HepG2 (cell line): ENCODE data around the gene STK11. TPM values are rescaled to one million over a fixed set of nuclear protein-coding genes. Genes with fewer than 3 reads are reported as not detected.

Experiments
- HDAC1 ChIP-seq: sonication (generic); formaldehyde crosslinking; IDR thresholded peaks from 2 replicates; pipeline ENCODE4 v1.5.1; 2020; ENCODE audit warnings: mild to moderate bottlenecking, missing genetic modification reagents
- HDAC2 ChIP-seq: sonication (generic); formaldehyde crosslinking; IDR thresholded peaks from 2 replicates; pipeline ENCODE4 v1.4.0; 2020; ENCODE audit warnings: missing genetic modification reagents
- HINFP ChIP-seq: sonication (generic); formaldehyde crosslinking; IDR thresholded peaks from 2 replicates; pipeline ENCODE4 v1.4.0; 2020; ENCODE audit warnings: low read depth, mild to moderate bottlenecking, missing genetic modification reagents
- KAT8 ChIP-seq: IDR thresholded peaks from 2 replicates; pipeline ENCODE4 v1.6.1; 2016; ENCODE audit warnings: missing genetic modification reagents, missing compliant biosample characterization
- PAXIP1 ChIP-seq: sonication (generic); formaldehyde crosslinking; conservative IDR thresholded peaks from 2 replicates; pipeline ENCODE4 v1.4.0; 2020; ENCODE audit warnings: mild to moderate bottlenecking, missing genetic modification reagents, moderate library complexity
- PLRG1 ChIP-seq: fragments of 450-650 bp; conservative IDR thresholded peaks from 2 replicates; pipeline ENCODE4 v1.6.1; 2016
- SALL1 ChIP-seq: sonication (generic); formaldehyde crosslinking; IDR thresholded peaks from 2 replicates; pipeline ENCODE4 v1.8.0; 2022; ENCODE audit warnings: mild to moderate bottlenecking, missing genetic modification reagents
- SAP130 ChIP-seq: IDR thresholded peaks from 2 replicates; pipeline ENCODE4 v1.6.1; 2016; ENCODE audit warnings: low read depth
- ZBTB38 ChIP-seq: sonication (generic); formaldehyde crosslinking; IDR thresholded peaks from 2 replicates; pipeline ENCODE4 v1.5.1; 2020; ENCODE audit warnings: mild to moderate bottlenecking, missing genetic modification reagents
- ZNF142 ChIP-seq: sonication (generic); formaldehyde crosslinking; IDR thresholded peaks from 2 replicates; pipeline ENCODE4 v1.4.0; 2020; ENCODE audit warnings: missing genetic modification reagents
- ZNF251 ChIP-seq: sonication (generic); formaldehyde crosslinking; IDR thresholded peaks from 2 replicates; pipeline ENCODE4 v1.9.0; 2021; ENCODE audit warnings: mild to moderate bottlenecking, missing genetic modification reagents
- ZNF749 ChIP-seq: sonication (generic); formaldehyde crosslinking; IDR thresholded peaks from 2 replicates; pipeline ENCODE4 v1.8.0; 2022; ENCODE audit warnings: mild to moderate bottlenecking, missing genetic modification reagents, moderate library complexity, borderline replicate concordance
- ZNF883 ChIP-seq: sonication (generic); formaldehyde crosslinking; IDR thresholded peaks from 2 replicates; pipeline ENCODE4 v1.5.1; 2020; ENCODE audit warnings: mild to moderate bottlenecking, missing genetic modification reagents; ENCODE audit errors: not compliant biosample characterization
- polyA plus RNA-seq, 8 experiments: library from polyadenylated mRNA; depleted of rRNA in 3 of 8; stranded (reverse) in 7 of 8; unstranded in 1 of 8; fragments of >200 nt; fragmentation: Illumina TruSeq in 4 of 8; extraction: Trizol in 4 of 8; gene quantifications; 2 replicates each; pipeline versions ENCODE4 v1.2.1 to v1.2.3, GENCODE V29; 2011 to 2016; ENCODE audit warnings: low read depth in 4 of 8, missing spikeins in 1 of 8, mixed read lengths in 1 of 8; ENCODE audit not compliant: insufficient read depth in 1 of 8
- total RNA-seq, 5 experiments: library from RNA; depleted of rRNA; stranded (reverse); fragments of >200 nt; fragmentation: Illumina TruSeq; extraction: Trizol; gene quantifications; 2 replicates each; pipeline ENCODE4 v1.2.3, GENCODE V29; 2016; ENCODE audit warnings: low read depth in 1 of 5
- TF ChIP-seq, protein P1 (sequence below): sonication (generic); formaldehyde crosslinking; IDR thresholded peaks from 2 replicates; pipeline ENCODE4 v1.4.0; 2020; ENCODE audit warnings: missing genetic modification reagents
- TF ChIP-seq, protein P2 (sequence below): sonication (generic); formaldehyde crosslinking; IDR thresholded peaks from 2 replicates; pipeline ENCODE4 v1.4.0; 2020; ENCODE audit warnings: mild to moderate bottlenecking, low read depth, missing genetic modification reagents

Gene STK11
- total and polyA plus RNA-seq, 2 of the 13 experiments (the other 11 are each of a cell fraction or from before 2014, with no cell fraction given), result 27.5 to 43.6 TPM

DNA sequence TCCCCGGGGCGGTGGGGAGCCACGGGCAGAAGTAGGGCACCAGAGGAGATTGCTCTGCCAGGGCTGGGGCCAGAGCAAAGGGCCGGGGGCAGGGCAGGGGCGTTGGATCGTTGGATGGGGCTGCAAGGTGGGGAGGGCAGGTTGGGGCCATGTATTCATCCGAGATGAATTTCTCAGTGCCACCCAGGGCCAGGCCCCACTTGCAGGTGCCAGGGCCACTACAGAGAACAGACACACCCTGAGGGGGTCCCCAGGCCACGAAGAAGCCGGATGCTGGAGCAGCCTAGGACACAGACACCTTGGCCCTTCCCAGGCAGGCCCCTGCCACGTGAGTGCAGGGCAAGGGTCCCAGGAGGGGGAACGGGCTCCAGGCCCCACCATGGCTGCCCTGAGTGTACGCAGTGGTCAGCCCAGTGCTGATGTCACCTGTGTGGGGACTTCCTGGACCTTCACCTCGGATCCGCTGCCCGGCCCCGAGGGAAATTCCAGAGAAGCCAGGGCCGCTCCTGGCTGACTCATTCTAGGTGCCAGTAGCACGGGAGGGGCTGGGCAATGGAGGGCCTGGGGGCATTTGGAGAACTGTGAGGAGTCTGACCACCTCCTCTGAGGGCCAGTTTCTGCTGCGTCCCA lies 21.9 kb upstream of the STK11 start (continued):
- peak; percentile 75 for TF ChIP-seq HDAC2 (CRISPR knock-in tag)
- no peak for TF ChIP-seq ZNF142 (CRISPR knock-in tag)
- TF ChIP-seq, protein P1, sequence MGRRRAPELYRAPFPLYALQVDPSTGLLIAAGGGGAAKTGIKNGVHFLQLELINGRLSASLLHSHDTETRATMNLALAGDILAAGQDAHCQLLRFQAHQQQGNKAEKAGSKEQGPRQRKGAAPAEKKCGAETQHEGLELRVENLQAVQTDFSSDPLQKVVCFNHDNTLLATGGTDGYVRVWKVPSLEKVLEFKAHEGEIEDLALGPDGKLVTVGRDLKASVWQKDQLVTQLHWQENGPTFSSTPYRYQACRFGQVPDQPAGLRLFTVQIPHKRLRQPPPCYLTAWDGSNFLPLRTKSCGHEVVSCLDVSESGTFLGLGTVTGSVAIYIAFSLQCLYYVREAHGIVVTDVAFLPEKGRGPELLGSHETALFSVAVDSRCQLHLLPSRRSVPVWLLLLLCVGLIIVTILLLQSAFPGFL (CRISPR knock-in tag), result no peak
- TF ChIP-seq ZNF749, result no peak
- TF ChIP-seq SALL1 (CRISPR knock-in tag), result peak; percentile 73
- TF ChIP-seq PAXIP1, result peak; percentile 70
- peak; percentile 57 for TF ChIP-seq HDAC1 (CRISPR knock-in tag)
- TF ChIP-seq HINFP (CRISPR knock-in tag), result no peak
- TF ChIP-seq KAT8 (CRISPR knock-in tag), result peak; percentile 54; the same call in 1 of the 2 replicates
- TF ChIP-seq ZNF883 (CRISPR knock-in tag), result no peak
- peak; percentile 82; the same call in 1 of the 2 replicates for TF ChIP-seq ZBTB38
- TF ChIP-seq SAP130 (CRISPR knock-in tag), result peak; percentile 72
- no peak for TF ChIP-seq ZNF251 (CRISPR knock-in tag)
- TF ChIP-seq, protein P2, sequence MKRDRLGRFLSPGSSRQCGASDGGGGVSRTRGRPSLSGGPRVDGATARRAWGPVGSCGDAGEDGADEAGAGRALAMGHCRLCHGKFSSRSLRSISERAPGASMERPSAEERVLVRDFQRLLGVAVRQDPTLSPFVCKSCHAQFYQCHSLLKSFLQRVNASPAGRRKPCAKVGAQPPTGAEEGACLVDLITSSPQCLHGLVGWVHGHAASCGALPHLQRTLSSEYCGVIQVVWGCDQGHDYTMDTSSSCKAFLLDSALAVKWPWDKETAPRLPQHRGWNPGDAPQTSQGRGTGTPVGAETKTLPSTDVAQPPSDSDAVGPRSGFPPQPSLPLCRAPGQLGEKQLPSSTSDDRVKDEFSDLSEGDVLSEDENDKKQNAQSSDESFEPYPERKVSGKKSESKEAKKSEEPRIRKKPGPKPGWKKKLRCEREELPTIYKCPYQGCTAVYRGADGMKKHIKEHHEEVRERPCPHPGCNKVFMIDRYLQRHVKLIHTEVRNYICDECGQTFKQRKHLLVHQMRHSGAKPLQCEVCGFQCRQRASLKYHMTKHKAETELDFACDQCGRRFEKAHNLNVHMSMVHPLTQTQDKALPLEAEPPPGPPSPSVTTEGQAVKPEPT (CRISPR knock-in tag), result no peak
- no peak for TF ChIP-seq PLRG1
